Panc1 (cell line): ENCODE results near the gene E2F2. TPM values are rescaled to one million over a fixed set of nuclear protein-coding genes. Genes with fewer than 3 reads are reported as not detected.
A peak's percentile ranks its signal among the peaks of the same experiment; 100 is the strongest.

Experiments
- ATAC-seq: fragments of 200-7000 bp; cut with Tn5 transposase; 2 replicates; pipeline ENCODE4 v1.9.1; 2020; ENCODE audit warnings: mild to moderate bottlenecking, moderate library complexity
- BruUV-seq: library from RNA; stranded (reverse); fragments of 400-500 nt; replicated peaks from 2 replicates; lab custom pipeline; 2021; lab: Mats Ljungman, UMichigan
- CTCF ChIA-PET: fragments of 300-600 bp; sonication (Branson Sonifier 250); formaldehyde crosslinking; loops from one replicate; lab custom pipeline; 2022; ENCODE audit warnings: antibody characterized with exemption; lab: Charles Lee
- POLR2A ChIA-PET: fragments of 300-600 bp; sonication (Branson Sonifier 250); formaldehyde crosslinking; loops from one replicate; lab custom pipeline; 2022; ENCODE audit warnings: antibody characterized with exemption; lab: Charles Lee
- DNase-seq: peaks from one replicate; pipeline ENCODE4 v3.0.0-alpha.2; 2010; ENCODE audit warnings: low read depth, low spot score
- H3K27ac ChIP-seq: 2 replicates; pipeline ENCODE4 v1.5.1; 2011; ENCODE audit warnings: mild to moderate bottlenecking, low read length, inconsistent platforms
- H3K27me3 ChIP-seq: fragments of 200-500 bp; sonication (Bioruptor generic); 2 replicates; pipeline ENCODE4 v1.6.0; 2014; ENCODE audit warnings: low read length, inconsistent platforms; ENCODE audit not compliant: control insufficient read depth, insufficient read depth
- H3K36me3 ChIP-seq: fragments of 200-500 bp; sonication (Bioruptor generic); 2 replicates; pipeline ENCODE4 v1.5.1; 2014; ENCODE audit warnings: inconsistent platforms, mild to moderate bottlenecking, low read length, moderate library complexity; ENCODE audit not compliant: control insufficient read depth, insufficient read depth
- H3K4me1 ChIP-seq: 2 replicates; pipeline ENCODE4 v1.5.1; 2011; ENCODE audit warnings: inconsistent platforms, mild to moderate bottlenecking, low read length, moderate library complexity; ENCODE audit not compliant: control insufficient read depth, insufficient read depth
- H3K4me3 ChIP-seq, 2 experiments: 2 replicates each; pipeline ENCODE4 v1.5.1; 2011 to 2012; ENCODE audit warnings: low read depth in 2 of 2, low read length in 2 of 2, mild to moderate bottlenecking in 2 of 2, inconsistent platforms in 1 of 2, moderate library complexity in 1 of 2
- H3K9me3 ChIP-seq: fragments of 200-500 bp; sonication (Bioruptor generic); 2 replicates; pipeline ENCODE4 v1.5.1; 2014; ENCODE audit warnings: low read depth, mild to moderate bottlenecking, inconsistent platforms, low read length, moderate library complexity; ENCODE audit not compliant: control insufficient read depth, insufficient read depth
- CTCF ChIP-seq: fragments of 450-650 bp; IDR thresholded peaks from 2 replicates; pipeline ENCODE4 v1.5.1; 2017; ENCODE audit warnings: mild to moderate bottlenecking
- POLR2AphosphoS5 ChIP-seq: IDR thresholded peaks from 2 replicates; pipeline ENCODE4 v1.6.1; 2012; ENCODE audit warnings: mild to moderate bottlenecking, low read depth, low read length, moderate library complexity
- SIN3A ChIP-seq: IDR thresholded peaks from 2 replicates; pipeline ENCODE4 v1.6.1; 2012; ENCODE audit warnings: low read depth, mild to moderate bottlenecking, low read length, moderate library complexity, borderline replicate concordance; ENCODE audit not compliant: insufficient read depth
- TCF7L2 ChIP-seq: IDR thresholded peaks from 2 replicates; pipeline ENCODE4 v1.6.1; 2011; ENCODE audit warnings: mild to moderate bottlenecking, low read depth, low read length, inconsistent platforms
- in situ Hi-C: cut with HindIII; loops from 2 replicates; pipeline ENCODE4 v1.10.0; 2016; ENCODE audit warnings: low sequenced_read_pairs, low pct_unique_long_range_greater_than_20kb
- intact Hi-C: fragments of 100-400 bp; cut with micrococcal nuclease; formaldehyde crosslinking; loops from one replicate; pipeline ENCODE4 v1.10.0; 2022; ENCODE audit not compliant: unreplicated experiment
- total RNA-seq: library from RNA; stranded (reverse); gene quantifications from one replicate; pipeline ENCODE4 v1.2.1, GENCODE V29; 2021; ENCODE audit not compliant: unreplicated experiment
- TF ChIP-seq, protein P1 (sequence below), 2 experiments: IDR thresholded peaks; 2 replicates each; pipeline ENCODE4 v1.6.1; 2011 to 2012; ENCODE audit warnings: low read depth in 2 of 2, control low read depth in 1 of 2, low read length in 1 of 2, mild to moderate bottlenecking in 1 of 2, moderate library complexity in 1 of 2; ENCODE audit not compliant: insufficient read depth in 1 of 2

The E2F2 gene
- total RNA-seq, 1 experiment from 2014 or later: 9.5 TPM

GRCh38 chr1:23561076-23561812, 30.2 kb upstream of the E2F2 start:
- ATAC-seq (no peak), DNase-seq (no peak)
- intact Hi-C loops: no loop called here
- no TSS peak for BruUV-seq
- H3K27me3 ChIP-seq: no peaks in the 10 kb centered on the region
- ChIA-PET POLR2A (no interaction called here), CTCF (interaction anchor here (2.0 kb wide), 1 partner anchor 74 kb away, joined by 10 read pairs; no protein-coding TSS in a partner anchor)
- peaks cover 6% of the 10 kb centered on the region; the same call in 1 of the 2 replicates for H3K36me3 ChIP-seq
- in situ Hi-C loops: no loop called here
- H3K9me3 ChIP-seq: no peaks in the 10 kb centered on the region
- TF ChIP-seq TCF7L2 (no peak), CTCF (no peak), POLR2AphosphoS5 (no peak), SIN3A (no peak)
- TF ChIP-seq, protein P1, sequence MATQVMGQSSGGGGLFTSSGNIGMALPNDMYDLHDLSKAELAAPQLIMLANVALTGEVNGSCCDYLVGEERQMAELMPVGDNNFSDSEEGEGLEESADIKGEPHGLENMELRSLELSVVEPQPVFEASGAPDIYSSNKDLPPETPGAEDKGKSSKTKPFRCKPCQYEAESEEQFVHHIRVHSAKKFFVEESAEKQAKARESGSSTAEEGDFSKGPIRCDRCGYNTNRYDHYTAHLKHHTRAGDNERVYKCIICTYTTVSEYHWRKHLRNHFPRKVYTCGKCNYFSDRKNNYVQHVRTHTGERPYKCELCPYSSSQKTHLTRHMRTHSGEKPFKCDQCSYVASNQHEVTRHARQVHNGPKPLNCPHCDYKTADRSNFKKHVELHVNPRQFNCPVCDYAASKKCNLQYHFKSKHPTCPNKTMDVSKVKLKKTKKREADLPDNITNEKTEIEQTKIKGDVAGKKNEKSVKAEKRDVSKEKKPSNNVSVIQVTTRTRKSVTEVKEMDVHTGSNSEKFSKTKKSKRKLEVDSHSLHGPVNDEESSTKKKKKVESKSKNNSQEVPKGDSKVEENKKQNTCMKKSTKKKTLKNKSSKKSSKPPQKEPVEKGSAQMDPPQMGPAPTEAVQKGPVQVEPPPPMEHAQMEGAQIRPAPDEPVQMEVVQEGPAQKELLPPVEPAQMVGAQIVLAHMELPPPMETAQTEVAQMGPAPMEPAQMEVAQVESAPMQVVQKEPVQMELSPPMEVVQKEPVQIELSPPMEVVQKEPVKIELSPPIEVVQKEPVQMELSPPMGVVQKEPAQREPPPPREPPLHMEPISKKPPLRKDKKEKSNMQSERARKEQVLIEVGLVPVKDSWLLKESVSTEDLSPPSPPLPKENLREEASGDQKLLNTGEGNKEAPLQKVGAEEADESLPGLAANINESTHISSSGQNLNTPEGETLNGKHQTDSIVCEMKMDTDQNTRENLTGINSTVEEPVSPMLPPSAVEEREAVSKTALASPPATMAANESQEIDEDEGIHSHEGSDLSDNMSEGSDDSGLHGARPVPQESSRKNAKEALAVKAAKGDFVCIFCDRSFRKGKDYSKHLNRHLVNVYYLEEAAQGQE (IDR thresholded peaks at IDR 0.05; ENCODE audit: insufficient read depth in 1 of 2, low read depth in 2 of 2, low read length in 1 of 2): no peak
- peak overlapping the region; percentile 88 for H3K27ac ChIP-seq
- peaks cover 69% of the 10 kb centered on the region for H3K4me1 ChIP-seq
- no peak overlapping the region for H3K4me3 ChIP-seq

DNA sequence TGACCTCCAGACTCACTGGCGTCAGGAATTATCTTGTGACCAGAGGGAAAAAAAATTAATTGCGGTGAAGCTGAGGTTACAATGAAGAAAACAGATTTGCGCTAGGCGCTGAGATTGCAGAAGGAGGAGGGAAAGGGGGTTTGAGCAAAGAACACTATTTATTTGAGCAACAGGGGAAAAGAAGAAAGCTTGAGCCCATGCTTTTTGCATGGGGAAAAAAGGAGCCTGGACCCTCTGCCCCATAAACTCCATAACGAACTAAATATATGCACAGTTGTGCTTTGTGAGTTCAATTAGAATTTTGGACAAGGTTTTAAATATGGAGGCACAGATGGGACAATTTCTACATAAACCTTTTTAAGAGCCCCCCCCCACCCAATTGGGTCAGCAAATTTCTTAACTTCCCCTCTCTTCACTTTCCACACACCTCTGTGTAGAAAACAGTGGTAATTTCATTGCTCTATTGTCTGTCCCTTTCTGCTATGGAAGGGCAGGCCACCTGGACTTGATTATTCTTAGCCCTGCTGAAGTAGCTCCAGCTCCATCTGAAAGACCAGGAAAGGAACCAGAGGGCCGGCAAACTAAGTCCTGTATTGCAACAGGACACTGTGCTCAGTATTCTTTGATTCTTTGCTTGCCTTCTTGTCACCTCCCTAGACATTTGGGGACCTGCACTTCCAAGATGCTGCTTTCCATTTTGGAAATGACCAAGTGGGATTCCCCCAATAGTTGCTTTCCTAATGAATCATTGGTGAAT, 29.1 kb upstream of the E2F2 start:
- TSS peak; percentile 86 for BruUV-seq

More for the DNA sequence above, 29.1 kb upstream of the E2F2 start:
- intact Hi-C loops: no loop called here
- in situ Hi-C loops: no loop called here
- H3K36me3 ChIP-seq: peaks cover 6% of the 10 kb centered on the region; the same call in 1 of the 2 replicates
- H3K27ac ChIP-seq: peak overlapping the region; percentile 88
- H3K4me1 ChIP-seq: peaks cover 74% of the 10 kb centered on the region
- DNase-seq (no peak), ATAC-seq (no peak)
- no peaks in the 10 kb centered on the region for H3K27me3 ChIP-seq
- ChIA-PET POLR2A (interaction anchor here (0.6 to 0.9 kb wide), 4 partner anchors 9 to 256 kb away, joined by 3 to 4 read pairs (median 3); no protein-coding TSS in a partner anchor), CTCF (interaction anchor here (0.7 to 1.1 kb wide), 2 partner anchors 27 to 77 kb away, joined by 4 to 10 read pairs; no protein-coding TSS in a partner anchor)
- TF ChIP-seq SIN3A (no peak), TCF7L2 (no peak), POLR2AphosphoS5 (no peak), CTCF (no peak)
- TF ChIP-seq, protein P1 (IDR thresholded peaks at IDR 0.05; ENCODE audit: insufficient read depth in 1 of 2, low read depth in 2 of 2, low read length in 1 of 2): no peak
- H3K9me3 ChIP-seq: no peaks in the 10 kb centered on the region
- H3K4me3 ChIP-seq: peak overlapping the region; percentile 94 to 98
